K562 (cell line): ENCODE measurements around the gene WDR31. TPM values are rescaled to one million over a fixed set of nuclear protein-coding genes. Genes with fewer than 3 reads are reported as not detected.
A peak's percentile ranks its signal among the peaks of the same experiment; 100 is the strongest.

Source experiments
- ATAC-seq: fragments of 200-7000 bp; cut with Tn5 transposase; 3 replicates; pipeline ENCODE4 v1.9.1; 2020; ENCODE audit warnings: moderate library complexity
- BruUV-seq: library from RNA; stranded (reverse); fragments of 400-500 nt; replicated peaks from 2 replicates; lab custom pipeline; 2021; lab: Mats Ljungman, UMichigan
- CTCF ChIA-PET: fragments of 300-600 bp; formaldehyde crosslinking; extraction: SDS; loops from one replicate; lab custom pipeline; 2021; ENCODE audit warnings: low intra/inter-chr PET ratio; lab: Yijun Ruan, JAX
- POLR2A ChIA-PET: fragments of 300-600, 350-650 bp; sonication (Branson Sonifier 250); formaldehyde crosslinking; extraction: SDS; loops from one replicate; lab custom pipeline; 2021; ENCODE audit warnings: antibody characterized with exemption, inconsistent platforms; lab: Yijun Ruan, JAX
- DNase-seq, 4 experiments: peaks; one replicate each; pipeline versions ENCODE4 v3.0.0 to v3.0.0-alpha.2; 2011 to 2018; ENCODE audit warnings: low spot score in 3 of 4, mixed read lengths in 3 of 4; ENCODE audit errors: extremely low read depth in 1 of 4
- FAIRE-seq: peaks from 2 replicates; lab custom pipeline; 2011; peaks lifted over from hg19 to GRCh38; lab: Jason Lieb, UNC
- H2AFZ ChIP-seq: 2 replicates; pipeline ENCODE4 v1.6.0; 2011; ENCODE audit warnings: low read depth, low read length, control low read depth, inconsistent platforms
- H3K27ac ChIP-seq: fragments of 200-600 bp; 3 replicates; pipeline ENCODE4 v1.8.0; 2011; ENCODE audit warnings: low read depth, mild to moderate bottlenecking, control low read depth, inconsistent platforms, low read length, moderate library complexity, mixed read lengths; ENCODE audit errors: extremely low read depth
- H3K27me3 ChIP-seq, 2 experiments: fragments of 300-600 bp in 1 of 2; 2 replicates in 1 of 2; 3 replicates in 1 of 2; pipeline versions ENCODE4 v1.6.0 to v1.8.0; 2011; ENCODE audit warnings: inconsistent platforms in 2 of 2, low read length in 2 of 2, mild to moderate bottlenecking in 1 of 2, mixed read lengths in 1 of 2, moderate library complexity in 1 of 2; ENCODE audit not compliant: control insufficient read depth in 2 of 2, insufficient read depth in 2 of 2
- H3K36me3 ChIP-seq: fragments of 300-600 bp; 3 replicates; pipeline ENCODE4 v1.8.0; 2011; ENCODE audit warnings: mild to moderate bottlenecking, low read length, inconsistent platforms; ENCODE audit not compliant: control insufficient read depth, insufficient read depth
- H3K4me1 ChIP-seq, 2 experiments: fragments of 200-600 bp in 1 of 2; replicated peaks in 1 of 2; 2 replicates in 1 of 2; 3 replicates in 1 of 2; pipeline versions ENCODE4 v1.5.1 to v1.8.0; 2011; ENCODE audit warnings: inconsistent platforms in 2 of 2, low read length in 2 of 2, mild to moderate bottlenecking in 1 of 2, mixed read lengths in 1 of 2, moderate library complexity in 1 of 2; ENCODE audit not compliant: control insufficient read depth in 2 of 2, insufficient read depth in 2 of 2
- H3K4me2 ChIP-seq: 2 replicates; pipeline ENCODE4 v1.6.1; 2011; ENCODE audit warnings: low read length, control low read depth, inconsistent platforms, mixed read lengths; ENCODE audit not compliant: insufficient read depth
- H3K4me3 ChIP-seq: fragments of 200-600 bp; sonication (generic), shearing (Covaris generic); 2 replicates; pipeline ENCODE4 v1.5.1; 2016; ENCODE audit warnings: control low read depth, inconsistent platforms
- H3K79me2 ChIP-seq: fragments of 200-600 bp; 3 replicates; pipeline ENCODE4 v1.8.0; 2011; ENCODE audit warnings: low read length, inconsistent platforms; ENCODE audit not compliant: control insufficient read depth, insufficient read depth
- H3K9ac ChIP-seq, 2 experiments: 2 replicates each; pipeline versions ENCODE4 v1.6.0 to v1.6.1; 2011; ENCODE audit warnings: low read depth in 2 of 2, low read length in 2 of 2, control low read depth in 1 of 2, inconsistent platforms in 1 of 2, mild to moderate bottlenecking in 1 of 2, mixed read lengths in 1 of 2; ENCODE audit not compliant: insufficient read depth in 1 of 2
- H3K9me1 ChIP-seq: one replicate; pipeline ENCODE4 v1.6.0; 2011; ENCODE audit warnings: inconsistent platforms, mild to moderate bottlenecking, low read length, moderate library complexity; ENCODE audit not compliant: control insufficient read depth, insufficient read depth
- H3K9me3 ChIP-seq: replicated peaks from 2 replicates; pipeline ENCODE4 v1.5.1; 2011; ENCODE audit warnings: low read depth, low read length, inconsistent platforms; ENCODE audit not compliant: control insufficient read depth, insufficient read depth
- H4K20me1 ChIP-seq: replicated peaks from 2 replicates; pipeline ENCODE4 v1.6.1; 2011; ENCODE audit warnings: low read length, inconsistent platforms, mixed read lengths; ENCODE audit not compliant: control insufficient read depth, insufficient read depth
- ELK1 ChIP-seq: sonication (generic); formaldehyde crosslinking; IDR thresholded peaks from 2 replicates; pipeline ENCODE4 v1.8.1; 2022; ENCODE audit warnings: missing genetic modification reagents
- FIP1L1 ChIP-seq: fragments of 200-400 bp; formaldehyde crosslinking; IDR thresholded peaks from 2 replicates; pipeline ENCODE4 v1.6.1; 2018; ENCODE audit warnings: mild to moderate bottlenecking, low read depth, low read length; ENCODE audit not compliant: poor library complexity, severe bottlenecking
- KDM1A ChIP-seq, 2 experiments: fragments of 450-650 bp; IDR thresholded peaks; 2 replicates each; pipeline ENCODE4 v1.6.1; 2016; ENCODE audit warnings: mild to moderate bottlenecking in 2 of 2
- POLR3G ChIP-seq: IDR thresholded peaks from 2 replicates; pipeline ENCODE4 v1.6.1; 2011; ENCODE audit not compliant: insufficient read length, insufficient replicate concordance; ENCODE audit errors: extremely low read depth
- SNAPC5 ChIP-seq: fragments of 250-450 bp; sonication (Bioruptor Pico); IDR thresholded peaks from 2 replicates; pipeline ENCODE4 v1.8.0; 2021; ENCODE audit warnings: moderate library complexity, mild to moderate bottlenecking, inconsistent platforms
- WGBS: fragments of 100-300 bp; shearing (Covaris generic); methylation state at CpG from one replicate; pipeline ENCODE4 v1.1.6; 2016; ENCODE audit warnings: low coverage, mixed read lengths; ENCODE audit not compliant: insufficient coverage; ENCODE audit errors: missing lambda C conversion rate; 5-methylcytosine and 5-hydroxymethylcytosine counted together
- in situ Hi-C: fragments of 300-500 bp; cut with MboI; formaldehyde crosslinking; loops from 4 replicates; pipeline ENCODE4 v1.15.0; 2018; ENCODE audit warnings: inconsistent platforms, mixed read lengths
- intact Hi-C: fragments of 100-400 bp; cut with micrococcal nuclease; formaldehyde crosslinking; loops from 2 replicates; pipeline ENCODE4 v1.14.2; 2022
- polyA plus RNA-seq, 8 experiments: library from polyadenylated mRNA; depleted of rRNA in 4 of 8; stranded (reverse) in 5 of 8; unstranded in 3 of 8; fragments of >200 nt; fragmentation: Nextera tagmentation in 2 of 8; fragmentation: Illumina TruSeq in 1 of 8; extraction: Ambion mirVana in 2 of 8; extraction: Trizol in 1 of 8; gene quantifications; 2 replicates each; pipeline versions ENCODE4 v1.2.1 to v1.2.3, GENCODE V29; 2011 to 2014; ENCODE audit warnings: inconsistent platforms in 1 of 8, missing spikeins in 1 of 8
- total RNA-seq, 7 experiments: library from RNA; depleted of rRNA in 6 of 7; stranded (reverse); fragments of >200 nt in 6 of 7; fragmentation: Illumina TruSeq in 2 of 7; extraction: Trizol in 2 of 7; gene quantifications; 2 replicates each; pipeline versions ENCODE4 v1.2.1 to v1.2.3, GENCODE V29; 2011 to 2021; ENCODE audit warnings: low replicate concordance in 1 of 7

The WDR31 gene
- total and polyA plus RNA-seq, 9 of the 15 experiments (the other 6 are each of a cell fraction or from before 2014, with no cell fraction given), result 0.35 to 1.8 (median 0.95) TPM

DNA sequence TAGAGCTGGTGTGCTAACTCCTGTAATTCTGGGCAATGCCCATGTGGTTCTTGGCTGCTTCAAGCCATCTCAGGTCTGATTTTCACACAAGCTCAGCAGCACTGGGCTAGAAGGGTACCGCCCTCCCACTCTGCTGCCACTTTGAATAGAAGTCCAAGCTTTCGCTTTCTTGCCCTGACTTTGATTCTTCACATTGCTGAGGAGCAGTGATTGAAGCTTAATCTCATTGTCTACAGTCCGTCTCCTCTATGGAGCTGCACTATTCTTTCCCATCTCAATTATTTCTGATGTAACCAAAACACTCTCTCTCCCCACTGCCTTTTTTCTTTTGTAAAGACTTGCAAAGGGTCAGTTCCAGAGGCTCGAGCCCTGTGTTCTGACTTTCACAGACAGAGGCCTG is 24.0 kb downstream of the WDR31 start:
- TF ChIP-seq ELK1 (CRISPR knock-in tag) (no peak), POLR3G (no peak), KDM1A (IDR thresholded peaks at IDR 0.05) (peak; percentile 58 to 61; a peak in 3 of 4 replicates), FIP1L1 (no peak), SNAPC5 (CRISPR knock-in tag) (no peak)
- Histone ChIP-seq H3K4me1 (no peaks in the 10 kb centered on the region), H3K9ac (no peak overlapping the region), H4K20me1 (0 out of 2 replicates have a peak, but pooled peaks cover 3% of the 10 kb centered on the region), H3K27me3 (peaks cover 11 to 41% of the 10 kb centered on the region in 2 experiments; a peak in 4 of 5 replicates), H3K4me3 (no peak overlapping the region), H3K9me3 (no peaks in the 10 kb centered on the region), H3K27ac (no peak overlapping the region), H3K9me1 (no peaks in the 10 kb centered on the region), H3K36me3 (no peaks in the 10 kb centered on the region), H2AFZ (no peak overlapping the region), H3K79me2 (no peaks in the 10 kb centered on the region), H3K4me2 (no peak overlapping the region)
- ChIA-PET POLR2A (interaction anchor here (0.8 kb wide), 1 partner anchor 94 kb away, joined by 4 read pairs; the partner anchor contains the start of genes C9orf43 and POLE3), CTCF (no interaction called here)
- no peak for FAIRE-seq
- intact Hi-C loops (no loop called here), in situ Hi-C loops (no loop called here)
- no peak for ATAC-seq
- no TSS peak for BruUV-seq
- no peak for DNase-seq
- 15% methylated on average over 4 of the region's 4 CpGs for WGBS
